MCF 10A (cell line): ENCODE results near the gene FAM216A. TPM values are rescaled to one million over a fixed set of nuclear protein-coding genes. Genes with fewer than 3 reads are reported as not detected.
"Not testable (repeated sequence)": the region's sequence is repeated elsewhere in the genome, so short reads cannot be mapped to it uniquely, and the experiment has no call there.

Experiments used
- BruUV-seq: library from RNA; stranded (reverse); fragments of 400-500 nt; replicated peaks from 2 replicates; lab custom pipeline; 2021; lab: Mats Ljungman, UMichigan
- CTCF ChIA-PET: fragments of 300-600 bp; sonication (Branson Sonifier 250); formaldehyde crosslinking; extraction: SDS; loops from one replicate; lab custom pipeline; 2021; ENCODE audit warnings: antibody characterized with exemption, inconsistent platforms; lab: Yijun Ruan, JAX
- POLR2A ChIA-PET: fragments of 300-600, 350-650 bp; sonication (Branson Sonifier 250); formaldehyde crosslinking; extraction: SDS; loops from one replicate; lab custom pipeline; 2020; ENCODE audit warnings: antibody characterized with exemption, inconsistent platforms; lab: Yijun Ruan, JAX
- DNase-seq: peaks from one replicate; pipeline ENCODE4 v3.0.0-alpha.2; 2018; ENCODE audit not compliant: unreplicated experiment
- H3K27ac Mint-ChIP-seq: one replicate; pipeline ENCODE4 v1.8.0; 2022; ENCODE audit warnings: mild to moderate bottlenecking, low read depth, mixed read lengths; ENCODE audit not compliant: unreplicated experiment
- H3K27me3 Mint-ChIP-seq: one replicate; pipeline ENCODE4 v1.8.0; 2022; ENCODE audit warnings: mixed read lengths; ENCODE audit not compliant: insufficient read depth, unreplicated experiment
- H3K36me3 Mint-ChIP-seq: one replicate; pipeline ENCODE4 v1.8.0; 2022; ENCODE audit warnings: mild to moderate bottlenecking, moderate library complexity, mixed read lengths; ENCODE audit not compliant: insufficient read depth, unreplicated experiment
- H3K4me1 Mint-ChIP-seq: one replicate; pipeline ENCODE4 v1.8.0; 2022; ENCODE audit warnings: mixed read lengths; ENCODE audit not compliant: insufficient read depth, unreplicated experiment
- H3K4me3 Mint-ChIP-seq: one replicate; pipeline ENCODE4 v1.8.0; 2022; ENCODE audit warnings: mild to moderate bottlenecking, moderate library complexity, mixed read lengths; ENCODE audit not compliant: unreplicated experiment
- H3K9me3 Mint-ChIP-seq: one replicate; pipeline ENCODE4 v1.8.0; 2022; ENCODE audit warnings: mixed read lengths; ENCODE audit not compliant: unreplicated experiment
- intact Hi-C: fragments of 100-400 bp; cut with micrococcal nuclease; formaldehyde crosslinking; loops from 2 replicates; pipeline ENCODE4 v1.14.1; 2022
- total RNA-seq: library from RNA; stranded (reverse); gene quantifications from 2 replicates; pipeline ENCODE4 v1.2.3, GENCODE V29; 2022
- TF ChIP-seq, protein P1 (sequence below): fragments of 200-600 bp; IDR thresholded peaks from one replicate; pipeline ENCODE4 v1.8.0; 2022; ENCODE audit warnings: antibody characterized with exemption, mild to moderate bottlenecking; ENCODE audit not compliant: unreplicated experiment

The FAM216A gene
- total RNA-seq, 1 experiment from 2014 or later: 25.8 TPM

- no peak overlapping the region for H3K27ac Mint-ChIP-seq
Measured at GRCh38 chr12:110508071-110508586, 39.5 kb downstream of the FAM216A start.

GRCh38 chr12:110513842-110514241 is 45.2 kb downstream of the FAM216A start:
- no peak for DNase-seq
- TF ChIP-seq, protein P1, sequence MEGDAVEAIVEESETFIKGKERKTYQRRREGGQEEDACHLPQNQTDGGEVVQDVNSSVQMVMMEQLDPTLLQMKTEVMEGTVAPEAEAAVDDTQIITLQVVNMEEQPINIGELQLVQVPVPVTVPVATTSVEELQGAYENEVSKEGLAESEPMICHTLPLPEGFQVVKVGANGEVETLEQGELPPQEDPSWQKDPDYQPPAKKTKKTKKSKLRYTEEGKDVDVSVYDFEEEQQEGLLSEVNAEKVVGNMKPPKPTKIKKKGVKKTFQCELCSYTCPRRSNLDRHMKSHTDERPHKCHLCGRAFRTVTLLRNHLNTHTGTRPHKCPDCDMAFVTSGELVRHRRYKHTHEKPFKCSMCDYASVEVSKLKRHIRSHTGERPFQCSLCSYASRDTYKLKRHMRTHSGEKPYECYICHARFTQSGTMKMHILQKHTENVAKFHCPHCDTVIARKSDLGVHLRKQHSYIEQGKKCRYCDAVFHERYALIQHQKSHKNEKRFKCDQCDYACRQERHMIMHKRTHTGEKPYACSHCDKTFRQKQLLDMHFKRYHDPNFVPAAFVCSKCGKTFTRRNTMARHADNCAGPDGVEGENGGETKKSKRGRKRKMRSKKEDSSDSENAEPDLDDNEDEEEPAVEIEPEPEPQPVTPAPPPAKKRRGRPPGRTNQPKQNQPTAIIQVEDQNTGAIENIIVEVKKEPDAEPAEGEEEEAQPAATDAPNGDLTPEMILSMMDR: no peak
- CTCF ChIA-PET: interaction anchor here (0.6 to 12.2 kb wide), 10 partner anchors 10 to 410 kb away, joined by 3 to 239 read pairs (median 10); partner anchors contain the start of genes ARPC3, RAD9B and VPS29
- BruUV-seq: no TSS peak
- no peak overlapping the region for H3K4me3 Mint-ChIP-seq
- no peaks in the 10 kb centered on the region for H3K27me3 Mint-ChIP-seq
- peak overlapping the region; percentile 4 for H3K27ac Mint-ChIP-seq
- intact Hi-C loops: loop anchor here (2.0 kb wide), 3 partner anchors 29 to 375 kb away; no protein-coding TSS in a partner anchor
- H3K36me3 Mint-ChIP-seq: no peaks in the 10 kb centered on the region
- H3K4me1 Mint-ChIP-seq: no peaks in the 10 kb centered on the region
- POLR2A ChIA-PET: interaction anchor here (1.0 to 3.7 kb wide), 12 partner anchors 9 to 88 kb away, joined by 3 to 19 read pairs (median 4); partner anchors contain the start of genes RAD9B and VPS29
- no peaks in the 10 kb centered on the region for H3K9me3 Mint-ChIP-seq

More at GRCh38 chr12:110508071-110508586, 39.5 kb downstream of the FAM216A start:
- TF ChIP-seq, protein P1: no peak
- Mint-ChIP-seq H3K4me3 (no peak overlapping the region), H3K36me3 (no peaks in the 10 kb centered on the region), H3K4me1 (no peaks in the 10 kb centered on the region), H3K27me3 (no peaks in the 10 kb centered on the region), H3K9me3 (no peaks in the 10 kb centered on the region)
- intact Hi-C loops: no loop called here
- BruUV-seq: no TSS peak
- POLR2A ChIA-PET: interaction anchor here (0.6 to 2.6 kb wide), 3 partner anchors 29 to 39 kb away, joined by 3 to 11 read pairs (median 5); partner anchors contain the start of genes FAM216A and GPN3
- CTCF ChIA-PET: interaction anchor here (0.7 to 12.2 kb wide), 3 partner anchors 38 to 93 kb away, joined by 3 to 239 read pairs (median 5); partner anchors contain the start of gene ARPC3
- no peak for DNase-seq

DNA sequence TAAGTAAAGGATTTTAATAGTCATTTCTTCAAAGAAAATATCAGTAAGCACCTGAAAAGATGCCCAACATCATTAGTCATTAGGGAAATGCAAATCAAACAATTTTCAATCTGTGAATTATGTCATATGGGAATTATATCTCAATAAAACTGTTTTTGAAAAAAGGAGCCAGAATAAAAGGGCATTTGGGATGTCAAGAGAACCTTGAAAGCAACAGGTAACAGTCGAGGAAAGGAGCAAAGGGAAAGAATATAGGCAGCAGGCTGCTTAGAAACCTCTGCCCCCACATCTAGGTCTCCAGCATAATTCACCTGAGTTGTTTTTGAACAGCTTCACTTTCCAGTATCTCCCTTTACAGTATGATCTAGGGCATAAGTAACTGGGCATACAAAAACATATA is 45.7 kb downstream of the FAM216A start:
- ChIA-PET POLR2A (interaction anchor here (0.5 to 3.7 kb wide), 10 partner anchors 10 to 87 kb away, joined by 3 to 19 read pairs (median 7); partner anchors contain the start of genes FAM216A, GPN3, RAD9B and VPS29), CTCF (interaction anchor here (1.3 to 12.2 kb wide), 2 partner anchors 34 to 86 kb away, joined by 3 to 239 read pairs; no protein-coding TSS in a partner anchor)
- no peaks in the 10 kb centered on the region for H3K36me3 Mint-ChIP-seq
- H3K9me3 Mint-ChIP-seq: no peaks in the 10 kb centered on the region
- H3K27me3 Mint-ChIP-seq: no peaks in the 10 kb centered on the region
- no peaks in the 10 kb centered on the region for H3K4me1 Mint-ChIP-seq
- no peak for DNase-seq
- TF ChIP-seq, protein P1: no peak
- peak overlapping the region; percentile 4 for H3K27ac Mint-ChIP-seq
- H3K4me3 Mint-ChIP-seq: no peak overlapping the region
- no TSS peak for BruUV-seq
- intact Hi-C loops: no loop called here

DNA sequence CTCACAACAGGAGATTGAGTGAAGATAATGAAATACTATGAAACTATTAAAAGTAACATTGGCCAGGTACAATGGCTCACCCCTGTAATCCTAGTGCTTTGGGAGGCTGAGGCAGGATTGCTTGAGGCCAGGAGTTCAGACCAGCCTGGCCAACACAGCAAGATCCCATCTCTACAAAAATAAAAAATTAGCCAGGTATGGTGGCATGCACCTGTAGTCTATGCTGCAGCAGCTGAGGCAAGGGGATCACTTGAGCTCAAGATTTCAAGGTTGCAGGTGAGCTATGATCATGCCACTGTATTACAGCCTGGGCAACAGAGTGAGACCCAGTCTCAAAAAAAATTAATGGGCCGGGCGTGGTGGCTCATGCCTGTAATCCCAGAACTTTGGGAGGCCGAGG is 48.4 kb downstream of the FAM216A start:
- TF ChIP-seq, protein P1: no peak
- Mint-ChIP-seq H3K4me3 (no peak overlapping the region), H3K27ac (no peak overlapping the region), H3K27me3 (no peaks in the 10 kb centered on the region), H3K4me1 (no peaks in the 10 kb centered on the region), H3K9me3 (no peaks in the 10 kb centered on the region), H3K36me3 (no peaks in the 10 kb centered on the region)
- ChIA-PET CTCF (interaction anchor here (0.7 to 12.2 kb wide), 2 partner anchors 11 to 84 kb away, joined by 3 to 239 read pairs; no protein-coding TSS in a partner anchor), POLR2A (no interaction called here)
- no TSS peak for BruUV-seq
- no peak for DNase-seq
- intact Hi-C loops: no loop called here

GRCh38 chr12:110518014-110518413 is 49.4 kb downstream of the FAM216A start:
- CTCF ChIA-PET: interaction anchor here (0.5 to 12.2 kb wide), 2 partner anchors 74 to 83 kb away, joined by 3 to 239 read pairs; no protein-coding TSS in a partner anchor
- H3K9me3 Mint-ChIP-seq, H3K4me3 Mint-ChIP-seq, H3K4me1 Mint-ChIP-seq, H3K36me3 Mint-ChIP-seq, DNase-seq, H3K27ac Mint-ChIP-seq, H3K27me3 Mint-ChIP-seq, BruUV-seq, intact Hi-C loops: not testable (repeated sequence)
- POLR2A ChIA-PET: interaction anchor here (1.2 to 3.4 kb wide), 2 partner anchors 10 to 13 kb away, joined by 8 to 16 read pairs; no protein-coding TSS in a partner anchor
